Measurements from ENCODE around the gene NCF2. TPM values are rescaled to one million over a fixed set of nuclear protein-coding genes. Genes with fewer than 3 reads are reported as not detected.

The NCF2 gene
- total RNA-seq, 1 experiment from 2014 or later: not detected

DNA sequence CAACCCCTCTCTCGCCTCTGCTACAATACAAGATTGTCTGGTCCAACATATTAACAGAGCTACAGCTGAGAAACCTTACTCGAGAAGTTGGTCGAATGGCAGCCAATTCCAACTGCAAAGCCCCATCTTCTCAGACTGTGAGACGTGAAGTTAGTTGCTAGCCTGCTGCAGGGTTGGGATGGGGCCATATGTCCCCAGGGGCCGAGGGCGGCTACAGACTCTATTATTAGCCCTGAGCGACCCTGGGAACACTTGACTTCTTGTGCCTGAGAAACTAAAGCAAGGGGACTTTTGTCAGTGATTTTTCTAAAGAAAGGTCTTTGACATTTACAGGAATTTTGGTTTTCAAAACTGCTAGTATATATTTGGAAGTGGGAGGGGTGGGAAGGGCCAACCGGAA is 13.7 kb downstream of the NCF2 start:
- no TSS peak for BruUV-seq (replicated peaks)
- Histone ChIP-seq H3K4me3 (ENCODE audit: low read depth, low read length, poor library complexity, severe bottlenecking) (no peak overlapping the region), H3K9me3 (ENCODE audit: low read depth, low read length, poor library complexity, severe bottlenecking) (no peaks in the 10 kb centered on the region), H3K4me1 (ENCODE audit: insufficient read depth, low read length, poor library complexity, severe bottlenecking) (no peaks in the 10 kb centered on the region), H3K27me3 (replicated peaks; ENCODE audit: insufficient read depth, low read depth, low read length, poor library complexity) (no peaks in the 10 kb centered on the region), H3K27ac (ENCODE audit: low read depth, low read length, poor library complexity, severe bottlenecking) (no peak overlapping the region), H3K36me3 (ENCODE audit: insufficient read depth, low read length, poor library complexity, severe bottlenecking) (no peaks in the 10 kb centered on the region)
- no peak for DNase-seq (ENCODE audit: low spot score)
- TF ChIP-seq EZH2 (IDR thresholded peaks at IDR 0.05; ENCODE audit: borderline replicate concordance, low read depth, low read length, poor library complexity, severe bottlenecking): no peak
- TF ChIP-seq, protein P1, sequence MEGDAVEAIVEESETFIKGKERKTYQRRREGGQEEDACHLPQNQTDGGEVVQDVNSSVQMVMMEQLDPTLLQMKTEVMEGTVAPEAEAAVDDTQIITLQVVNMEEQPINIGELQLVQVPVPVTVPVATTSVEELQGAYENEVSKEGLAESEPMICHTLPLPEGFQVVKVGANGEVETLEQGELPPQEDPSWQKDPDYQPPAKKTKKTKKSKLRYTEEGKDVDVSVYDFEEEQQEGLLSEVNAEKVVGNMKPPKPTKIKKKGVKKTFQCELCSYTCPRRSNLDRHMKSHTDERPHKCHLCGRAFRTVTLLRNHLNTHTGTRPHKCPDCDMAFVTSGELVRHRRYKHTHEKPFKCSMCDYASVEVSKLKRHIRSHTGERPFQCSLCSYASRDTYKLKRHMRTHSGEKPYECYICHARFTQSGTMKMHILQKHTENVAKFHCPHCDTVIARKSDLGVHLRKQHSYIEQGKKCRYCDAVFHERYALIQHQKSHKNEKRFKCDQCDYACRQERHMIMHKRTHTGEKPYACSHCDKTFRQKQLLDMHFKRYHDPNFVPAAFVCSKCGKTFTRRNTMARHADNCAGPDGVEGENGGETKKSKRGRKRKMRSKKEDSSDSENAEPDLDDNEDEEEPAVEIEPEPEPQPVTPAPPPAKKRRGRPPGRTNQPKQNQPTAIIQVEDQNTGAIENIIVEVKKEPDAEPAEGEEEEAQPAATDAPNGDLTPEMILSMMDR (conservative IDR thresholded peaks at IDR 0.05; ENCODE audit: low read depth, low read length): no peak
- ChIA-PET CTCF (no interaction called here), POLR2A (ENCODE audit: low non-redundant PET) (no interaction called here)
- intact Hi-C loops (cut with micrococcal nuclease; ENCODE audit: unreplicated experiment): no loop called here

DNA sequence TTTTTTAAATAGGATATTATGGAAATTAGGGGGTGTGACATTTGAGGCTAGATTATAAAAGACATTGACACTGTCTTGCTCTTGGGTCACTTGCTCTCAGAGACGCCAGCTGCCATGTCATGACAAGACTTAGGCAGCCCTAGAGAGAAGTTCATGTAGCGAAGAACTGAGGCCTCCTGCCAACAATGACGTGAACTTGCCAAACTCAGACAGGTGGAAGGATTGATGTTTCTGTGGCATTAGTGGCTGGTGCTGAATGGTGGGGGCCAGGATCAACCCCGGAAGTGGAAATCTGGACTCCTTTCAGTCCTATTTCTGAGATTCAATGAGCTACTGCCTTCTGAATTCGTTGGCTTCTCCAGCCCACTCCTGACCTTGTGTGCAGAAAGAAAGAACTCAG is 14.7 kb downstream of the NCF2 start:
- CTCF ChIA-PET: no interaction called here
- Histone ChIP-seq H3K36me3 (ENCODE audit: insufficient read depth, low read length, poor library complexity, severe bottlenecking) (no peaks in the 10 kb centered on the region), H3K4me3 (ENCODE audit: low read depth, low read length, poor library complexity, severe bottlenecking) (no peak overlapping the region), H3K27me3 (replicated peaks; ENCODE audit: insufficient read depth, low read depth, low read length, poor library complexity) (no peaks in the 10 kb centered on the region), H3K27ac (ENCODE audit: low read depth, low read length, poor library complexity, severe bottlenecking) (no peak overlapping the region), H3K4me1 (ENCODE audit: insufficient read depth, low read length, poor library complexity, severe bottlenecking) (no peaks in the 10 kb centered on the region), H3K9me3 (ENCODE audit: low read depth, low read length, poor library complexity, severe bottlenecking) (no peaks in the 10 kb centered on the region)
- TF ChIP-seq EZH2 (IDR thresholded peaks at IDR 0.05; ENCODE audit: borderline replicate concordance, low read depth, low read length, poor library complexity, severe bottlenecking): no peak
- TF ChIP-seq, protein P1 (conservative IDR thresholded peaks at IDR 0.05; ENCODE audit: low read depth, low read length): no peak
- intact Hi-C loops (cut with micrococcal nuclease; ENCODE audit: unreplicated experiment): no loop called here
- DNase-seq (ENCODE audit: low spot score): no peak
- POLR2A ChIA-PET (ENCODE audit: low non-redundant PET): no interaction called here
- BruUV-seq (replicated peaks): no TSS peak

DNA sequence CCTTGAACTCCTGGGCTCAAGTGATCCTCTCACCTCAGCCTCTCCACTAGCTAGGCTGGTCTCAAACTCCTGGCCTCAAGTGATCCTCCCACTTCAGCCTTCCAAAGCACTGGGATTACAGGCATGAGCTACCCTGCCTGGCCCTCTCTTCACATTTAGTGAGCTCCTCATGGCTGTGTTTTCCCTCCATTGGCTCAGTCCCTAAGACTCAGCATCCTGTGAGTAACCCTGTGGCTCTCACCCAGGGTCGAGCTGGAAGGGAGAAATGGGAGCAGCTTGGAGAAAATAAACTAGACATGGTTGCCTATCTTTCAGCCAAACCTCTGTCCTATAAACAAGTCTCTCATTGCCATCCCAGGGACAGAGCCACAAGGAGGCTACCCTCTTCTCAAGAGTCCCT is 17.5 kb downstream of the NCF2 start:
- no peaks in the 10 kb centered on the region for H3K4me1 ChIP-seq (ENCODE audit: insufficient read depth, low read length, poor library complexity, severe bottlenecking)
- no peak overlapping the region for H3K4me3 ChIP-seq (ENCODE audit: low read depth, low read length, poor library complexity, severe bottlenecking)
- intact Hi-C loops (cut with micrococcal nuclease; ENCODE audit: unreplicated experiment): no loop called here
- no peak for TF ChIP-seq EZH2 (IDR thresholded peaks at IDR 0.05; ENCODE audit: borderline replicate concordance, low read depth, low read length, poor library complexity, severe bottlenecking)
- BruUV-seq (replicated peaks): no TSS peak
- no peak overlapping the region for H3K27ac ChIP-seq (ENCODE audit: low read depth, low read length, poor library complexity, severe bottlenecking)
- DNase-seq (ENCODE audit: low spot score): no peak
- no peaks in the 10 kb centered on the region for H3K27me3 ChIP-seq (replicated peaks; ENCODE audit: insufficient read depth, low read depth, low read length, poor library complexity)
- no peaks in the 10 kb centered on the region for H3K9me3 ChIP-seq (ENCODE audit: low read depth, low read length, poor library complexity, severe bottlenecking)
- H3K36me3 ChIP-seq (ENCODE audit: insufficient read depth, low read length, poor library complexity, severe bottlenecking): no peaks in the 10 kb centered on the region
- POLR2A ChIA-PET (ENCODE audit: low non-redundant PET): no interaction called here
- CTCF ChIA-PET: no interaction called here

DNA sequence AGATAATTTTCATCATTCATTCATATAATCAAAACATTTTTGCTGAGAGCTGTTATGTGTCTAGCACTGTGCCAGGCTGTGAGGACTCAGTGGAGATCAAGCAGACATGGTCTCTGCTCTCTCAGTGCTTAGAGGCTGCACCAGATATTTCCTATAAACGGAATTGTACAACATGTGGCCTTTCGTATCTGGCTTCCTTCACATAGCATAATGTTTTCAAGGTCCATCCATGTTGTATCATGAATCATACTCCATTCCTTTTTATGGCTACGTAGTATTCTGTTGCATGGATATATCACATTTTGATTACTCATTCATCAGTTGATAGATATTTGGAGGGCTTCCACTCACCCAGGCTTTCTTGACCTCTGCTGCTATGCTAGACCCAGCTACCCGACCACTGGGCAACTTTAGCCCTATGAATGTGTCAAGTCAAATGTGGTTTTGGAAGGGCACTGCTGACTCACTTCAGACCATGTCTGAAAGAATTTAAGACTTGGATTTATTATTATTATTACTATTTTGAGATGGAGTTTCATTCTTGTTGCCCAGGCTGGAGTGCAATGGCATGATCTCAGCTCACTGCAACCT is 18.5 kb downstream of the NCF2 start:
- no peak overlapping the region for H3K4me3 ChIP-seq (ENCODE audit: low read depth, low read length, poor library complexity, severe bottlenecking)
- no peaks in the 10 kb centered on the region for H3K36me3 ChIP-seq (ENCODE audit: insufficient read depth, low read length, poor library complexity, severe bottlenecking)
- H3K4me1 ChIP-seq (ENCODE audit: insufficient read depth, low read length, poor library complexity, severe bottlenecking): no peaks in the 10 kb centered on the region
- no TSS peak for BruUV-seq (replicated peaks)
- H3K9me3 ChIP-seq (ENCODE audit: low read depth, low read length, poor library complexity, severe bottlenecking): no peaks in the 10 kb centered on the region
- ChIA-PET CTCF (no interaction called here), POLR2A (ENCODE audit: low non-redundant PET) (no interaction called here)
- DNase-seq (ENCODE audit: low spot score): no peak
- intact Hi-C loops (cut with micrococcal nuclease; ENCODE audit: unreplicated experiment): no loop called here
- TF ChIP-seq, protein P1 (conservative IDR thresholded peaks at IDR 0.05; ENCODE audit: low read depth, low read length): no peak
- TF ChIP-seq EZH2 (IDR thresholded peaks at IDR 0.05; ENCODE audit: borderline replicate concordance, low read depth, low read length, poor library complexity, severe bottlenecking): no peak
- H3K27ac ChIP-seq (ENCODE audit: low read depth, low read length, poor library complexity, severe bottlenecking): no peak overlapping the region
- no peaks in the 10 kb centered on the region for H3K27me3 ChIP-seq (replicated peaks; ENCODE audit: insufficient read depth, low read depth, low read length, poor library complexity)

Measured in A673 (cell line).